ENCODE data around the gene ATP1A4. TPM values are rescaled to one million over a fixed set of nuclear protein-coding genes. Genes with fewer than 3 reads are reported as not detected.
A peak's percentile ranks its signal among the peaks of the same experiment; 100 is the strongest.

Gene ATP1A4
- total and polyA plus RNA-seq, 2 of the 13 experiments (the other 11 are each of a cell fraction or from before 2014, with no cell fraction given) = not detected

GRCh38 chr1:160108888-160109662 is 42.3 kb upstream of the ATP1A4 start (continued):
- no peak for TF ChIP-seq ZNF256 (CRISPR knock-in tag; conservative IDR thresholded peaks at IDR 0.05)
- peak; percentile 70 for TF ChIP-seq HNF4A (CRISPR knock-in tag; IDR thresholded peaks at IDR 0.05)
- TF ChIP-seq RBAK (CRISPR knock-in tag; IDR thresholded peaks at IDR 0.05) = no peak
- TF ChIP-seq ZSCAN30 (CRISPR knock-in tag; IDR thresholded peaks at IDR 0.05) = 0 out of 2 replicates have a peak, but pooled peaks have one; percentile 47
- TF ChIP-seq BORCS8-MEF2B (CRISPR knock-in tag; IDR thresholded peaks at IDR 0.05) = 0 out of 2 replicates have a peak, but pooled peaks have one; percentile 14
- TF ChIP-seq ZNF501 (CRISPR knock-in tag; IDR thresholded peaks at IDR 0.05) = no peak
- peak; percentile 86 for TF ChIP-seq TFAP4 (IDR thresholded peaks at IDR 0.05; ENCODE audit: borderline replicate concordance, low read depth)
- no peak for TF ChIP-seq KDM4B (CRISPR knock-in tag; IDR thresholded peaks at IDR 0.05)
- TF ChIP-seq ETV5 (CRISPR knock-in tag; IDR thresholded peaks at IDR 0.05; ENCODE audit: borderline replicate concordance) = peak; percentile 44; the same call in 1 of the 2 replicates
- TF ChIP-seq ZNF207 (IDR thresholded peaks at IDR 0.05; ENCODE audit: borderline replicate concordance) = no peak
- TF ChIP-seq ZBTB2 (CRISPR knock-in tag; IDR thresholded peaks at IDR 0.05; ENCODE audit: low read depth) = no peak
- TF ChIP-seq TCF7L2 (IDR thresholded peaks at IDR 0.05; ENCODE audit: low read depth, low read length) = no peak
- TF ChIP-seq RNF219 (CRISPR knock-in tag; IDR thresholded peaks at IDR 0.05) = 0 out of 2 replicates have a peak, but pooled peaks have one; percentile 35
- TF ChIP-seq ZNF747 (CRISPR knock-in tag; IDR thresholded peaks at IDR 0.05; ENCODE audit: borderline replicate concordance) = no peak
- no peak for TF ChIP-seq ZNF547 (CRISPR knock-in tag; IDR thresholded peaks at IDR 0.05)
- TF ChIP-seq ZNF580 (CRISPR knock-in tag; IDR thresholded peaks at IDR 0.05; ENCODE audit: borderline replicate concordance, low read depth) = no peak
- peak; percentile 52; the same call in 1 of the 2 replicates for TF ChIP-seq ZNF607 (CRISPR knock-in tag; IDR thresholded peaks at IDR 0.05; ENCODE audit: borderline replicate concordance)
- TF ChIP-seq PHB2 (IDR thresholded peaks at IDR 0.05; ENCODE audit: partially characterized antibody) = no peak
- TF ChIP-seq ZNF563 (CRISPR knock-in tag; IDR thresholded peaks at IDR 0.05) = no peak
- TF ChIP-seq ZNF577 (CRISPR knock-in tag; IDR thresholded peaks at IDR 0.05; ENCODE audit: borderline replicate concordance, low read depth) = no peak
- TF ChIP-seq ZSCAN20 (CRISPR knock-in tag; IDR thresholded peaks at IDR 0.05; ENCODE audit: borderline replicate concordance) = no peak

Measured in HepG2 (cell line).